Glutamatergic neuron (in vitro differentiated cells): Measurements from ENCODE around the gene LENG8. TPM values are rescaled to one million over a fixed set of nuclear protein-coding genes. Genes with fewer than 3 reads are reported as not detected.
A peak's percentile ranks its signal among the peaks of the same experiment; 100 is the strongest.

Experiments
- DNase-seq: peaks from one replicate; pipeline ENCODE4 v3.0.0; 2022
- H3K27ac Mint-ChIP-seq: one replicate; pipeline ENCODE4 v1.8.0; 2020; ENCODE audit warnings: mild to moderate bottlenecking, mixed read lengths, inconsistent platforms; ENCODE audit not compliant: unreplicated experiment
- H3K27me3 Mint-ChIP-seq: one replicate; pipeline ENCODE4 v1.8.0; 2020; ENCODE audit warnings: mild to moderate bottlenecking, moderate library complexity, mixed read lengths, inconsistent platforms; ENCODE audit not compliant: unreplicated experiment
- H3K36me3 Mint-ChIP-seq: one replicate; pipeline ENCODE4 v1.8.0; 2020; ENCODE audit warnings: mild to moderate bottlenecking, mixed read lengths, inconsistent platforms; ENCODE audit not compliant: unreplicated experiment
- H3K4me1 Mint-ChIP-seq: one replicate; pipeline ENCODE4 v1.8.0; 2020; ENCODE audit warnings: mild to moderate bottlenecking, low read depth, mixed read lengths, inconsistent platforms; ENCODE audit not compliant: unreplicated experiment
- H3K4me3 Mint-ChIP-seq: one replicate; pipeline ENCODE4 v1.8.0; 2020; ENCODE audit warnings: mild to moderate bottlenecking, mixed read lengths, inconsistent platforms; ENCODE audit not compliant: unreplicated experiment
- H3K9me3 Mint-ChIP-seq: one replicate; pipeline ENCODE4 v1.8.0; 2020; ENCODE audit warnings: mild to moderate bottlenecking, moderate library complexity, mixed read lengths, inconsistent platforms; ENCODE audit not compliant: unreplicated experiment
- CTCF ChIP-seq: fragments of 200-600 bp; sonication (generic); IDR thresholded peaks from one replicate; pipeline ENCODE4 v1.5.0; 2021; ENCODE audit not compliant: partially characterized antibody, unreplicated experiment
- total RNA-seq: library from RNA; stranded (reverse); fragmentation: NEBNext Ultra II Directional; extraction: Animal tissue kit (Norgen Biotek cat#: 25700); gene quantifications from one replicate; pipeline ENCODE4 v1.2.1, GENCODE V29; 2021; ENCODE audit not compliant: unreplicated experiment

The LENG8 gene
- total RNA-seq, 1 donor from 2014 or later, result 278 TPM

- no peak for DNase-seq
- Mint-ChIP-seq H3K4me1 (peaks cover 3% of the 10 kb centered on the region), H3K27ac (peak overlapping the region; percentile 52), H3K4me3 (no peak overlapping the region), H3K9me3 (peaks cover 22% of the 10 kb centered on the region), H3K27me3 (peaks cover 17% of the 10 kb centered on the region), H3K36me3 (no peaks in the 10 kb centered on the region)
- TF ChIP-seq CTCF, result no peak
These were observed 10.6 kb downstream of the LENG8 start for GRCh38 chr19:54459282-54460229.

- H3K9me3 Mint-ChIP-seq, result peaks cover 22% of the 10 kb centered on the region
- H3K27ac Mint-ChIP-seq, result no peak overlapping the region
- H3K36me3 Mint-ChIP-seq, result no peaks in the 10 kb centered on the region
- no peak overlapping the region for H3K4me3 Mint-ChIP-seq
- DNase-seq, result no peak
- peaks cover 17% of the 10 kb centered on the region for H3K27me3 Mint-ChIP-seq
- TF ChIP-seq CTCF, result no peak
- peaks cover 3% of the 10 kb centered on the region for H3K4me1 Mint-ChIP-seq
These were observed 11.4 kb downstream of the LENG8 start for GRCh38 chr19:54460230-54461005.

DNA sequence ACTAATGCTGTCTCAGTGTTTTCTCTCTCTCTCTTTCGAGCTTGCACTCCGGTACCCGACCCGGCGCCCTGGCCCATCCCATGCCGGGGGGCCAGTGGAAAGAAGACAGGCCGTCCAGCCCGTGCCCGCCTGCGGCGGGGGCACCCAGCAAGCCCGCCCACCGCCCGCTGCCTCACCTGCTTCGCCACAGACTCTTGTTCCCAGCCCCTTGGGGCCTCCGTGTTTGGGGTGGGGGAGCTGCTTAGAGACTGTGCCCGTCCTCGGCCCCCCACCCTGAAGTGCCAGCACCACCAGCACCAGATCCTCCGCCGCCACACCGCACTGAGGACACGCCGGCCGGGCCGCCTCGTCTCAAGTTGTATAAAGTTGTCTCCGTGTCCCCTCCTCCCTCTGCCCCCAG is 12.2 kb downstream of the LENG8 start:
- TF ChIP-seq CTCF, result no peak
- H3K4me1 Mint-ChIP-seq, result peaks cover 3% of the 10 kb centered on the region
- H3K9me3 Mint-ChIP-seq, result peaks cover 22% of the 10 kb centered on the region
- peak overlapping the region; percentile 28 for H3K27ac Mint-ChIP-seq
- no peak for DNase-seq
- no peaks in the 10 kb centered on the region for H3K36me3 Mint-ChIP-seq
- peaks cover 15% of the 10 kb centered on the region for H3K27me3 Mint-ChIP-seq
- H3K4me3 Mint-ChIP-seq, result peak overlapping the region; percentile 63

DNA sequence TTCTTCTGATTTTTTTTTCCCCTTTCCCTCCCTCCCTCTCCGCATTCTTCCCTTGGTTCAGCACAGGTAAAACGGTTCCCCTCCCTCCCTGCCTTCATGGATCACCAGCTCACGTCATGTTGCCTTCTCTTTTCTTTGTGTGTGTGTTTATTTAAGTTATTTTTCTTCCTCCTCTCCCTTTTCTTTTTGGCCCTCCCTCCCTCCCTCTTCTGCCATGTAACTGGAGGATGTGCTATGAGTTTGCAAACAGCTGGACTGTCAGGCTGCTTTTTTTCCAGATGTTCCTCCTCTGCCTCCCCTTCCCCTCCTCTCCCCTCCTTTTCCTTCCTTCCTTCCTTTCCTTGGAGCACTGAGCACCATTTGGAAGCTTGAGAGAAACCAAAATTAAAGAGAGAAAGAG is 12.6 kb downstream of the LENG8 start:
- H3K27ac Mint-ChIP-seq, result peak overlapping the region; percentile 48

More for the DNA sequence above, 12.6 kb downstream of the LENG8 start:
- peaks cover 14% of the 10 kb centered on the region for H3K27me3 Mint-ChIP-seq
- H3K36me3 Mint-ChIP-seq, result no peaks in the 10 kb centered on the region
- H3K4me3 Mint-ChIP-seq, result peak overlapping the region; percentile 63
- no peak for TF ChIP-seq CTCF
- no peak for DNase-seq
- peaks cover 3% of the 10 kb centered on the region for H3K4me1 Mint-ChIP-seq
- H3K9me3 Mint-ChIP-seq, result peaks cover 21% of the 10 kb centered on the region
